Suprapubic skin (tissue), 3 donors: Measurements from ENCODE around the gene PLCL1.

Experiments used
- CTCF ChIP-seq, 2 donors: fragments of 200-600 bp in 1 of 2; fragments of 450-650 bp in 1 of 2; sonication (generic) in 1 of 2; IDR thresholded peaks; one replicate each; pipeline ENCODE4 v1.5.1; 2016 to 2019; ENCODE audit warnings: antibody characterized with exemption in 2 of 2, mild to moderate bottlenecking in 1 of 2, moderate library complexity in 1 of 2
- POLR2AphosphoS5 ChIP-seq, 3 donors: sonication (generic); formaldehyde crosslinking; IDR thresholded peaks; one replicate each; pipeline ENCODE4 v1.6.1; 2017; ENCODE audit warnings: antibody characterized with exemption in 3 of 3

GRCh38 chr2:197946562-197946961 lies 142.2 kb downstream of the PLCL1 start:
- no peak for TF ChIP-seq CTCF (IDR thresholded peaks at IDR 0.05)
- no peak for TF ChIP-seq POLR2AphosphoS5 (IDR thresholded peaks at IDR 0.05)
